SH-SY5Y (cell line): ENCODE data around the gene AOPEP.

Source experiments
- GATA2 ChIP-seq: IDR thresholded peaks from 2 replicates; pipeline ENCODE4 v1.6.1; 2011; ENCODE audit warnings: mild to moderate bottlenecking, low read depth, low read length
- GATA3 ChIP-seq: IDR thresholded peaks from 2 replicates; pipeline ENCODE4 v1.6.1; 2011; ENCODE audit warnings: low read depth, mild to moderate bottlenecking, low read length, moderate library complexity

DNA sequence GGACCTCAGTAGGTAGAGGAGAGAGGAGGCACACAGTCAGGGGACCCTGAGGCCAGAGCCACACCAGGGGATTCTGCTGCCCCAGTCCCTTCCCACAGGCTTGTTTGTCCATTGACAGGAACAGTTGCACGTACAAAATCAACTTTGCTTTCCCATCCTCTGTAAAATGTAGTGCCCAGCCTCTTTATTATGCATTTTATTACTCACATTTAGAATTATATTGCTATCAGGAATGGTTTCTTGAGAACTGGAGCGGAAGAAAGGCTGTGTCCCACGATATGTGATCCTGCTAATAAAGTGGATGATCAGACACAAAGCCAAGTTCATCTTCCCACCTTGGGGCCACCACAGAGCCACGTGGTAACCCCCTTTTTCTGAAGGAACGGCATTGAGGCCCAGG is 313.6 kb downstream of the AOPEP start:
- TF ChIP-seq GATA2: no peak
- no peak for TF ChIP-seq GATA3
